Right kidney (tissue), 1 donor: ENCODE results near the gene JAML.

ENCODE experiments used
- DNase-seq: peaks from one replicate; pipeline ENCODE4 v3.0.0-alpha.2; 2016

Gene JAML

GRCh38 chr11:118168316-118168715, 56.5 kb downstream of the JAML start:
- DNase-seq = no peak

- DNase-seq = no peak
Observed at GRCh38 chr11:118167906-118168305, 56.9 kb downstream of the JAML start.

DNA sequence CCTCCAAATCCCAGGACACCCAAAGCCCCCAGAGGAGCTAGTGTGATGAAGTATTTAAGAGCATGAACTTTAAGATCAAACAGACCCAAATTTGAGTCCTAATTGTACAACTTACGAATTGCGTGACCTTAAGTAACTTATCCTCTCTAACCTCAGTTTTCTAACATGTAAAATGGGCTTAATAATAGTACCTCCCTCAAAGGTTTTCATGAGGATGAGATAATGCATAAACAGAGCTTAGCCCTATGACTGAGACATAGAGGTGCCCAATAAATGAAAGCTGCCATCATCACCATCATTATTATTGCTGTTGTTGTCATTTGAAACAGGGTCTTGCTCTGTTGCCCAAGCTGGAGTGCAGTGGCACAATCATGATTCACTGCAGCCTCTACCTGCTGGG, 57.6 kb downstream of the JAML start:
- DNase-seq = no peak

DNA sequence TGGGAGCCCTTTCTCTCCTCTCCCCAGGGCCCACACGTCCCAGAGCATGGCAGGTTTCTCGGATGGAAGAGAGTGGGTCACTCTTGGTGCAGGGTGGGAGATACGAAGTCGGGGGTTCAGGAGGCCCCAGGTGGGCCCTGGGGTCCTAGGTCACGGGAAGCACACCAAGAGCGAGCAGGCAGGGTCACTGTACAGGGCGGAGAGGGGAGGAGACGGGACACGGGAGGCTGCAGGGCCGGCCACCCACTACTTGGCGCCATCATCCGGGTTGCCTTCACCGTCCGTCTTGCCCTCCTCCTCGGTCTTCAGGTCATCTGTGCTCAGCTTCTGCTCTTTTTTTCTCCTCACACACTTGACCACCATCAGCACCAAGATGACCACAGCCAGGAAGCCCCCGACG, 58.2 kb downstream of the JAML start:
- DNase-seq = no peak

- no peak for DNase-seq
Observed at GRCh38 chr11:118164885-118165284, 59.9 kb downstream of the JAML start.

GRCh38 chr11:118163494-118163893, 61.3 kb downstream of the JAML start:
- DNase-seq = no peak

DNA sequence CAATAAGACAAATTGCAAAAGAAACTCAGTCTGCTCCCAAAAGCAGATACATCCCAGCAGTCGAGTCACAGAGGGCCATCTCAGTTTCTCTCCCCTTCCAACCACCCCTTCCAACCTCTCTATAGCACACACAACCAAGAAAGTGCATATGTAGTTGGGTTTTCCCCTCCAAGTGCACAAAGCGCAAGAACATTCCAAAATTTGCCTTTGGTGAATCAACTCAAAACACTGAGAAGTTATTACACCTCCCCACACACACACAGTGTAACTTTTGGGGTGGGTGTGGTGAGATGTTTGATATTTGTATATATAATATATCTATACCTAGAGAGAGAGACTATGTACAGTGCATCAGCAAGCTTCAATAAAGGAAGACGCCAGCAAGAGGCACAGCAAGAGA, 62.0 kb downstream of the JAML start:
- DNase-seq = no peak

- no peak for DNase-seq
Observed at GRCh38 chr11:118161786-118162185, 63.0 kb downstream of the JAML start.

- DNase-seq = no peak
Observed at GRCh38 chr11:118157186-118157895, 67.5 kb downstream of the JAML start.

- DNase-seq = no peak
Observed at GRCh38 chr11:118156531-118157185, 68.2 kb downstream of the JAML start.

- no peak for DNase-seq
Observed at GRCh38 chr11:118155776-118156530, 68.9 kb downstream of the JAML start.

GRCh38 chr11:118154641-118155040, 70.2 kb downstream of the JAML start:
- DNase-seq = no peak

DNA sequence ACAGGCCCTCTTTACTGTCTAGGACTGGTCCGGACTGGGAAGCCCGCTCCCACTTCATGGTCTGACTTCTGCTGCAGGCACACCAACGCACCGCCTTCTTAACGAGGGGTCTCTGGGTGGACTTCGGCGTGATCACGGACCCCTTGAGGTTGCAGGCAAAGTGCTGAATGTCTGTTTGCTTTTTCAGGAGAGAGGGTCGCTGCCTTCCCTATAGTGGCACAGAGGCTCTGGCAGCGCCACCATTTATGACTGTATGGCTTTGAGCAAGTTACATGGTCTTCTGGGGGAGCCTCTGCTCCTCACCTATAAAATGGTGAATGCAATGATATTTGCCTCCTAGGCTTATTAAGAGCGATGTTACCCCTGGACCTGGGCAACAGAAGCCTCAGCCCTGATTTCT, 70.8 kb downstream of the JAML start:
- DNase-seq = no peak

DNA sequence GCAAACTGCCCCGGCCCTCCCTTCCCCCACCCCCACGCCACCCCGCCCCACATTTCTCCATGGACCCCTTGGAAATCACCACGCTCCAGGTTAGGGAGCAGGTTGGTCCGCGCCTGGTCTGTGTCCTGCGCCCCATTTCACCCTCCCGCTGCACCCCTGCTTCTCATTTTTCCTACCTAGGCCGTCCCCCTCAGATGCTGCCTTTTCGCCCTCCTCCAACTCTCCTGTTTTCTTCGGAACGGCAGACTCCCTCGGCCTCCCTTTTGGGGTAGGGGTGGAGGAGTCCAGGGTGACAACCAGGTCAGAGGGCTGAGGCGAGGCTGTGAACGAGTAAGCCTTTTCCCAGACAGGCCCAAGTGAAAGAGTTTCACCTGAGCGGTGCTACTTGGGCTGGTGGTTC, 71.3 kb downstream of the JAML start:
- DNase-seq = no peak

- peak; percentile 82 for DNase-seq
Observed at GRCh38 chr11:118152552-118153471, 72.0 kb downstream of the JAML start, which contains the start of gene SCN4B. TSS of gene SCN4B (minus strand) at chr11:118152823. CDS start at chr11:118152673, 150 bp downstream.

- DNase-seq = no peak
Observed at GRCh38 chr11:118152020-118152551, 72.7 kb downstream of the JAML start.

DNA sequence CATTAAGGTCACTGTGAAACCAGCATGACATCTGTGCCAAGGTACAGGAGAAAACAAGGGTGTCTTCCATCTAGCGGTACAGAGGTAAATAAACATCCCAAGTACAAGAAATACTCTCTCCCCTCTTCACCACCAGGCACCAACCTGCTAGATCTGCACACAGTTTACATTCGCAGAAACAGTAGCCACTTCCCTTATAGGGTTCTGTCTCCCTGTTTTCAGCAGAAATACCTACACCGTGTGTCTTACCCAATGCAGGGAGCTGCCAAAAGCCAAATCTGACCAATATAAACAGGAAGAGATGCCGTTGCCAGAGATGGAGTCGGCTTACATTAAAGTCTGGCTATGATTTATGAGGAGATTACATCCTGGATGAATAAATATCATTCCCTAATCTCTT, 73.4 kb downstream of the JAML start:
- DNase-seq = no peak

GRCh38 chr11:118149493-118149892, 75.3 kb downstream of the JAML start:
- DNase-seq = no peak

GRCh38 chr11:118148856-118149255, 76.0 kb downstream of the JAML start:
- no peak for DNase-seq

GRCh38 chr11:118148240-118148639, 76.6 kb downstream of the JAML start:
- no peak for DNase-seq

DNA sequence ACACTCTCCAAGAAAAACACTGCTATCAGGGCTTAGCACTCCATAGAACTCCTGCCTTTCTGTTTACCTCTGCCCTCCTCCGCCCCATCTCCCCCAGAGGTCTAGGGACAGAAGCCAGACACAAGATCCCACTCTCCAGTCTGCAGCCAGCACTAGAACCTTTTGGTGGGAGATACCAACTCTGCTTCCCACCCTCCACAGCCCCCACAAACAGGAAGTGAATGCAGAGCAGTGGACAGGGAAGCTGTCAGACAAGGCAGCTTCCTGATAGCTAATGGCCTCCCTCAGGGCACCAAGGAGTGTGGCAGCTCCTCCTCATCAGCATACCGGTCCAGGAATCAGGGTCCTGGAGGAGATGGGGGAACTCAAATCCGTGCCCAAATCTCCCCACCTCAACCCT, 77.3 kb downstream of the JAML start:
- no peak for DNase-seq

GRCh38 chr11:118146554-118146953, 78.3 kb downstream of the JAML start:
- DNase-seq = no peak
